PC-3 (cell line): ENCODE measurements around the gene SLC25A48. TPM values are rescaled to one million over a fixed set of nuclear protein-coding genes. Genes with fewer than 3 reads are reported as not detected.

ENCODE experiments used
- ATAC-seq: fragments of 200-7000 bp; cut with Tn5 transposase; 2 replicates; pipeline ENCODE4 v1.9.1; 2020; ENCODE audit warnings: mild to moderate bottlenecking, moderate library complexity
- BruUV-seq: library from RNA; stranded (reverse); fragments of 400-500 nt; replicated peaks from 2 replicates; lab custom pipeline; 2021; lab: Mats Ljungman, UMichigan
- CTCF ChIA-PET: fragments of 300-600 bp; sonication (Branson Sonifier 250); formaldehyde crosslinking; loops from one replicate; lab custom pipeline; 2022; ENCODE audit warnings: antibody characterized with exemption; lab: Charles Lee
- POLR2A ChIA-PET: fragments of 300-600 bp; sonication (Branson Sonifier 250); formaldehyde crosslinking; loops from one replicate; lab custom pipeline; 2022; ENCODE audit warnings: antibody characterized with exemption; ENCODE audit not compliant: unreplicated experiment; lab: Charles Lee
- DNase-seq: peaks from one replicate; pipeline ENCODE4 v3.0.0-alpha.2; 2015
- H2AFZ ChIP-seq: fragments of 300-600 bp; sonication (generic); 2 replicates; pipeline ENCODE4 v1.6.0; 2016; ENCODE audit warnings: antibody characterized with exemption, low read length
- H3F3A ChIP-seq: fragments of 300-600 bp; sonication (generic); one replicate; pipeline ENCODE4 v1.6.0; 2017; ENCODE audit warnings: antibody characterized with exemption, low read length, control low read depth, mild to moderate bottlenecking; ENCODE audit not compliant: unreplicated experiment
- H3K27ac ChIP-seq: fragments of 300-600 bp; sonication (generic); 2 replicates; pipeline ENCODE4 v1.5.1; 2016; ENCODE audit warnings: mild to moderate bottlenecking, low read length
- H3K27me3 ChIP-seq: fragments of 300-600 bp; sonication (generic); 2 replicates; pipeline ENCODE4 v1.6.1; 2016; ENCODE audit warnings: low read length, mixed read lengths
- H3K36me3 ChIP-seq: fragments of 300-600 bp; sonication (generic); 2 replicates; pipeline ENCODE4 v1.6.1; 2016; ENCODE audit warnings: low read depth, mixed run types, low read length, mixed read lengths
- H3K4me1 ChIP-seq: fragments of 300-600 bp; sonication (generic); 2 replicates; pipeline ENCODE4 v1.5.1; 2016; ENCODE audit warnings: low read length; ENCODE audit not compliant: insufficient read depth
- H3K4me2 ChIP-seq: fragments of 300-600 bp; sonication (generic); 2 replicates; pipeline ENCODE4 v1.6.0; 2016; ENCODE audit warnings: low read length
- H3K4me3 ChIP-seq: fragments of 300-600 bp; sonication (generic); 2 replicates; pipeline ENCODE4 v1.5.1; 2016; ENCODE audit warnings: mild to moderate bottlenecking, low read length, mixed read lengths
- H3K79me2 ChIP-seq: fragments of 300-600 bp; sonication (generic); 2 replicates; pipeline ENCODE4 v1.6.1; 2017; ENCODE audit warnings: low read length, mixed read lengths
- H3K9ac ChIP-seq: fragments of 300-600 bp; sonication (generic); 2 replicates; pipeline ENCODE4 v1.6.0; 2016; ENCODE audit warnings: mild to moderate bottlenecking, low read length
- H3K9me2 ChIP-seq: fragments of 300-600 bp; sonication (generic); replicated peaks from 2 replicates; pipeline ENCODE4 v1.6.1; 2016; ENCODE audit warnings: mixed run types, low read length, mixed read lengths
- H3K9me3 ChIP-seq: fragments of 300-600 bp; sonication (generic); 2 replicates; pipeline ENCODE4 v1.6.1; 2016; ENCODE audit warnings: low read length, mixed read lengths
- H4K20me1 ChIP-seq: fragments of 300-600 bp; sonication (generic); 2 replicates; pipeline ENCODE4 v1.6.1; 2016; ENCODE audit warnings: low read length, mixed read lengths
- EZH2 ChIP-seq: fragments of 300-600 bp; sonication (generic); IDR thresholded peaks from one replicate; pipeline ENCODE4 v1.6.1; 2017; ENCODE audit warnings: antibody characterized with exemption, mild to moderate bottlenecking, low read length; ENCODE audit not compliant: unreplicated experiment
- EZH2phosphoT487 ChIP-seq: fragments of 300-600 bp; sonication (generic); IDR thresholded peaks from 2 replicates; pipeline ENCODE4 v1.6.1; 2018; ENCODE audit warnings: mild to moderate bottlenecking, antibody characterized with exemption, low read length, borderline replicate concordance
- intact Hi-C: fragments of 100-400 bp; cut with micrococcal nuclease; formaldehyde crosslinking; loops from 2 replicates; pipeline ENCODE4 v1.9.0; 2023
- total RNA-seq: library from RNA; depleted of rRNA; stranded (reverse); fragments of >200 nt; gene quantifications from 2 replicates; pipeline ENCODE4 v1.2.3, GENCODE V29; 2014
- TF ChIP-seq, protein P1 (sequence below): fragments of 300-600 bp; sonication (generic); conservative IDR thresholded peaks from 2 replicates; pipeline ENCODE4 v1.5.1; 2017; ENCODE audit warnings: antibody characterized with exemption, low read depth, mild to moderate bottlenecking, low read length

SLC25A48 gene
- total RNA-seq, 1 experiment from 2014 or later: not detected

DNA sequence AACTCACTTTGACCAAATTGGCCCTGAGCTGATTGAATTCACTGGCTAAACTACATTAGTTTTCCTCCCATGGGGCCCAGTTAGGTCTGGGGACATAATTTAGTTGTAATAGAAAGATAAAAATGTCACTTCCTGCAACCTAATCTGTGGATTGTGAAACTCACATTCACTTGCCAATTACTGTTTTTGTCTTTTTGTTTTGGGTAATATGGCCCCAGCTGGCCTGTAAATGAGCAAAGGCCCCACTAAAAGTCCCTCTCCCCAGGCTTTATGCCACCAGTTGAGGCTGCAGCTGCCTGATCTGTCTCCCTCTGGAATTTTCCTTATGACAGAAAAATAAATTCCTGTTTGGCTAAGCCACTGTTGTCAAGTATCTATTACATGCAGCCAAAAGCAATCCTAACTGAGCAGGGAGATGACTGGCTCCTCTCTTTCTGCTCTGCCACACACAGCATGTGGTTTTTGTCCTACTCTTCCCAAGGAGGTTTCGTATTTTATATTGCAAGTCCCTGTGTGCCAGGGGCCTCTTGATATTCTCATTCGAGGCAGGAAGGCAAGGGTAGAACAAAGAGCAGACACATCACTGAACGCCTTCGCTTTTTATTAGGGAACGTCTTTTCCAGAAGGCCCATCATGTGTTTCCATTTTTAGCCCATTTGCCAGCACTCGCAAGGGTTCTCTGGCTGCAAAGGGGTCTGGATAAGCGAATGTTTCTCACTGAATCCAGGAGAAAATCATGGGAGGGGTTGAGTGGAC, 24.1 kb upstream of the SLC25A48 start:
- DNase-seq (no peak), ATAC-seq (no peak)
- Histone ChIP-seq H3K79me2 (no peaks in the 10 kb centered on the region), H3K4me3 (no peak overlapping the region), H3K27ac (no peak overlapping the region), H3K9me3 (no peaks in the 10 kb centered on the region), H3K9me2 (no peaks in the 10 kb centered on the region), H2AFZ (no peak overlapping the region), H4K20me1 (no peaks in the 10 kb centered on the region), H3K4me1 (no peaks in the 10 kb centered on the region), H3K36me3 (no peaks in the 10 kb centered on the region), H3F3A (no peaks in the 10 kb centered on the region), H3K4me2 (no peak overlapping the region), H3K9ac (no peak overlapping the region), H3K27me3 (peaks cover 40% of the 10 kb centered on the region)
- intact Hi-C loops: no loop called here
- CTCF ChIA-PET: no interaction called here
- TF ChIP-seq EZH2 (no peak), EZH2phosphoT487 (no peak)
- TF ChIP-seq, protein P1, sequence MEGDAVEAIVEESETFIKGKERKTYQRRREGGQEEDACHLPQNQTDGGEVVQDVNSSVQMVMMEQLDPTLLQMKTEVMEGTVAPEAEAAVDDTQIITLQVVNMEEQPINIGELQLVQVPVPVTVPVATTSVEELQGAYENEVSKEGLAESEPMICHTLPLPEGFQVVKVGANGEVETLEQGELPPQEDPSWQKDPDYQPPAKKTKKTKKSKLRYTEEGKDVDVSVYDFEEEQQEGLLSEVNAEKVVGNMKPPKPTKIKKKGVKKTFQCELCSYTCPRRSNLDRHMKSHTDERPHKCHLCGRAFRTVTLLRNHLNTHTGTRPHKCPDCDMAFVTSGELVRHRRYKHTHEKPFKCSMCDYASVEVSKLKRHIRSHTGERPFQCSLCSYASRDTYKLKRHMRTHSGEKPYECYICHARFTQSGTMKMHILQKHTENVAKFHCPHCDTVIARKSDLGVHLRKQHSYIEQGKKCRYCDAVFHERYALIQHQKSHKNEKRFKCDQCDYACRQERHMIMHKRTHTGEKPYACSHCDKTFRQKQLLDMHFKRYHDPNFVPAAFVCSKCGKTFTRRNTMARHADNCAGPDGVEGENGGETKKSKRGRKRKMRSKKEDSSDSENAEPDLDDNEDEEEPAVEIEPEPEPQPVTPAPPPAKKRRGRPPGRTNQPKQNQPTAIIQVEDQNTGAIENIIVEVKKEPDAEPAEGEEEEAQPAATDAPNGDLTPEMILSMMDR: no peak
- no TSS peak for BruUV-seq
- POLR2A ChIA-PET: no interaction called here

DNA sequence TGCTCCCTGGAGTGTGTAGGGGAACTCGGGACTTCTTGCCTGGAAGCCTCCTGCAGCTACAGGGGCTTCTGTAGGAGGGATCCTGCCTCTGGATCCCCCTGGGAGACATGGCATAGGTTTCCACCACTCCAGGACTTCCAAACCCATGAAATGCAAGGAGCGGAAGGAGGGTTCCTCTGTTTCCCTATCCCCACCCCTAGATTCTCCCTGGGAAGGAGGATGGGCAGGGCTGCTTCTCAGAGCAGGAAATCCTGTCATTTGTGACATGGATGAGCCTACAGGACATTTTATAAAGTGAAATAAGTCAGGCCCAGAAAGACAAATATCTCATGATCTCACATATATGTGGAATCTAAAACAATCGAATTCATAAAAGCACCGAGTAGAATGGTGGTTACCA, 23.5 kb upstream of the SLC25A48 start:
- no peak for TF ChIP-seq EZH2phosphoT487
- peaks cover 40% of the 10 kb centered on the region for H3K27me3 ChIP-seq
- no peaks in the 10 kb centered on the region for H3K9me3 ChIP-seq
- no TSS peak for BruUV-seq
- no peak overlapping the region for H3K9ac ChIP-seq
- ATAC-seq: no peak
- no peak for DNase-seq
- no peak overlapping the region for H2AFZ ChIP-seq
- H4K20me1 ChIP-seq: no peaks in the 10 kb centered on the region
- H3K4me2 ChIP-seq: no peak overlapping the region
- H3K4me3 ChIP-seq: no peak overlapping the region
- no peaks in the 10 kb centered on the region for H3K79me2 ChIP-seq
- H3K4me1 ChIP-seq: no peaks in the 10 kb centered on the region
- intact Hi-C loops: no loop called here
- no peaks in the 10 kb centered on the region for H3K9me2 ChIP-seq
- no peaks in the 10 kb centered on the region for H3F3A ChIP-seq
- CTCF ChIA-PET: no interaction called here
- POLR2A ChIA-PET: no interaction called here
- H3K27ac ChIP-seq: no peak overlapping the region
- no peaks in the 10 kb centered on the region for H3K36me3 ChIP-seq

DNA sequence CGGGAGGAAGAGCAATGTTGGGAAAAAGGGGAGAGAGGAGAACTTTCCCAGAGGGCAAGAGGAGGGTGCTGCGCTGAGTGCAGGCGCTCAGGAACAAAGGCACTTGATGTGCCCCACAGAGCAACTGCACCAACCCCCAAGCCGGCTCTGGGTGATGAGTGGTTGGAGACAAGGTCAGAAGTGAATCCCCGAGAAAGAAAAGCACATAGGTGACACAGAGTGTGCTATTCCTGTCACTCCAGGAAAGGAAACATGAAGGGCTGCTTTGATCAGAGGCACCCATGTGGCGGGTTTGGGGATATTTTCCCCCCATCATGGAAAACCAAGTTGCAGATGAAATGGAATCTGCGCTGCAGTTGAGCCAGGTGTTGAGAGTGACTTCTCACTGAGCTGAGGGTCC, 20.7 kb upstream of the SLC25A48 start:
- Histone ChIP-seq H3K4me1 (no peaks in the 10 kb centered on the region), H3K27me3 (peaks cover 43% of the 10 kb centered on the region), H3K27ac (no peak overlapping the region), H3K4me3 (no peak overlapping the region), H3K4me2 (no peak overlapping the region), H3K9me2 (no peaks in the 10 kb centered on the region), H2AFZ (no peak overlapping the region), H3K9ac (no peak overlapping the region), H3F3A (no peaks in the 10 kb centered on the region), H3K9me3 (no peaks in the 10 kb centered on the region), H3K36me3 (no peaks in the 10 kb centered on the region), H3K79me2 (no peaks in the 10 kb centered on the region), H4K20me1 (no peaks in the 10 kb centered on the region)
- intact Hi-C loops: no loop called here
- CTCF ChIA-PET: no interaction called here
- BruUV-seq: no TSS peak
- ATAC-seq: no peak
- no peak for DNase-seq
- POLR2A ChIA-PET: no interaction called here
- TF ChIP-seq EZH2phosphoT487 (no peak), EZH2 (no peak)
- TF ChIP-seq, protein P1: no peak
